IMR-90 (cell line): ENCODE results near the gene TNFSF12. TPM values are rescaled to one million over a fixed set of nuclear protein-coding genes. Genes with fewer than 3 reads are reported as not detected.

ENCODE experiments used
- ATAC-seq: fragments of 200-7000 bp; cut with Tn5 transposase; 2 replicates; pipeline ENCODE4 v1.9.1; 2020; ENCODE audit warnings: low read depth, mild to moderate bottlenecking, moderate library complexity
- BruUV-seq: library from RNA; stranded (reverse); fragments of 400-500 nt; replicated peaks from 2 replicates; lab custom pipeline; 2021; lab: Mats Ljungman, UMichigan
- CTCF ChIA-PET: fragments of 300-600 bp; formaldehyde crosslinking; extraction: SDS; loops from one replicate; lab custom pipeline; 2021; ENCODE audit warnings: antibody characterized with exemption; lab: Yijun Ruan, JAX
- POLR2A ChIA-PET: fragments of 300-600 bp; sonication (Branson Sonifier 250); formaldehyde crosslinking; loops from one replicate; lab custom pipeline; 2022; ENCODE audit warnings: antibody characterized with exemption; ENCODE audit not compliant: unreplicated experiment; lab: Charles Lee
- DNase-seq: peaks from one replicate; pipeline ENCODE4 v3.0.0; 2013
- H2AFZ ChIP-seq: replicated peaks from 2 replicates; pipeline ENCODE3; 2013; ENCODE audit warnings: low read length, mild to moderate bottlenecking; ENCODE audit not compliant: poor library complexity
- H2AK5ac ChIP-seq: 2 replicates; pipeline ENCODE4 v1.6.1; 2013; ENCODE audit warnings: low read depth, low read length, inconsistent platforms
- H2AK9ac ChIP-seq: replicated peaks from 2 replicates; pipeline ENCODE3; 2013; ENCODE audit warnings: mild to moderate bottlenecking, low read depth, low read length, moderate library complexity; ENCODE audit not compliant: poor library complexity
- H2BK120ac ChIP-seq: 2 replicates; pipeline ENCODE4 v1.6.1; 2013; ENCODE audit warnings: low read depth, low read length, inconsistent platforms
- H2BK15ac ChIP-seq: 3 replicates; pipeline ENCODE4 v1.6.1; 2013; ENCODE audit warnings: low read depth, low read length, inconsistent platforms
- H2BK20ac ChIP-seq: 2 replicates; pipeline ENCODE4 v1.6.1; 2013; ENCODE audit warnings: low read depth, mild to moderate bottlenecking, inconsistent platforms, low read length, moderate library complexity
- H2BK5ac ChIP-seq: 2 replicates; pipeline ENCODE4 v1.6.1; 2013; ENCODE audit warnings: mild to moderate bottlenecking, low read depth, low read length, inconsistent platforms; ENCODE audit not compliant: poor library complexity, severe bottlenecking
- H3K14ac ChIP-seq: replicated peaks from 2 replicates; pipeline ENCODE4 v1.6.1; 2013; ENCODE audit warnings: low read depth, low read length, inconsistent platforms
- H3K18ac ChIP-seq: 2 replicates; pipeline ENCODE4 v1.6.1; 2013; ENCODE audit warnings: low read depth, low read length, control low read depth
- H3K23ac ChIP-seq: 2 replicates; pipeline ENCODE4 v1.6.1; 2013; ENCODE audit warnings: low read depth, low read length, inconsistent platforms
- H3K27ac ChIP-seq: 2 replicates; pipeline ENCODE4 v1.5.1; 2013; ENCODE audit warnings: mild to moderate bottlenecking, control low read depth, low read length; ENCODE audit not compliant: insufficient read depth
- H3K27me3 ChIP-seq: 2 replicates; pipeline ENCODE4 v1.6.1; 2013; ENCODE audit warnings: low read length; ENCODE audit not compliant: control insufficient read depth, insufficient read depth
- H3K36me3 ChIP-seq: 2 replicates; pipeline ENCODE4 v1.6.1; 2013; ENCODE audit warnings: low read length, mixed read lengths; ENCODE audit not compliant: control insufficient read depth, insufficient read depth
- H3K4ac ChIP-seq: 2 replicates; pipeline ENCODE4 v1.6.1; 2013; ENCODE audit warnings: low read depth, low read length, inconsistent platforms
- H3K4me1 ChIP-seq: 2 replicates; pipeline ENCODE4 v1.6.1; 2013; ENCODE audit warnings: low read length, mixed read lengths; ENCODE audit not compliant: control insufficient read depth, insufficient read depth
- H3K4me2 ChIP-seq: 2 replicates; pipeline ENCODE4 v1.6.1; 2013; ENCODE audit warnings: low read depth, mild to moderate bottlenecking, control low read depth, low read length, moderate library complexity
- H3K4me3 ChIP-seq: 2 replicates; pipeline ENCODE4 v1.5.1; 2013; ENCODE audit warnings: low read depth, mild to moderate bottlenecking, control low read depth, low read length, moderate library complexity; ENCODE audit not compliant: insufficient read depth
- H3K56ac ChIP-seq: 2 replicates; pipeline ENCODE4 v1.6.1; 2013; ENCODE audit warnings: low read length, inconsistent platforms; ENCODE audit not compliant: insufficient read depth; ENCODE audit errors: extremely low read depth
- H3K79me1 ChIP-seq, 2 experiments: 2 replicates each; pipeline ENCODE4 v1.6.1; 2013; ENCODE audit warnings: low read length in 2 of 2, inconsistent platforms in 1 of 2, low read depth in 1 of 2
- H3K9ac ChIP-seq: 2 replicates; pipeline ENCODE4 v1.6.1; 2013; ENCODE audit warnings: low read depth, low read length, control low read depth
- H3K9me1 ChIP-seq: 2 replicates; pipeline ENCODE4 v1.6.1; 2013; ENCODE audit warnings: low read length, inconsistent platforms; ENCODE audit not compliant: insufficient read depth
- H3K9me3 ChIP-seq: 2 replicates; pipeline ENCODE4 v1.6.1; 2013; ENCODE audit warnings: low read length; ENCODE audit not compliant: control insufficient read depth, insufficient read depth
- H4K20me1 ChIP-seq: 2 replicates; pipeline ENCODE4 v1.6.1; 2013; ENCODE audit warnings: low read length, inconsistent platforms; ENCODE audit not compliant: insufficient read depth
- H4K5ac ChIP-seq: 2 replicates; pipeline ENCODE4 v1.6.1; 2013; ENCODE audit warnings: mild to moderate bottlenecking, low read depth, low read length, control low read depth
- H4K8ac ChIP-seq, 2 experiments: 2 replicates each; pipeline ENCODE4 v1.6.1; 2013; ENCODE audit warnings: low read depth in 2 of 2, low read length in 2 of 2, control low read depth in 1 of 2, inconsistent platforms in 1 of 2
- H4K91ac ChIP-seq: 2 replicates; pipeline ENCODE4 v1.6.1; 2013; ENCODE audit warnings: low read depth, low read length, inconsistent platforms; ENCODE audit not compliant: insufficient read depth
- CEBPB ChIP-seq: IDR thresholded peaks from 2 replicates; pipeline ENCODE4 v1.6.1; 2012; ENCODE audit warnings: low read depth, low read length, improper control_type of control experiment
- CTCF ChIP-seq: conservative IDR thresholded peaks from 2 replicates; pipeline ENCODE4 v1.5.1; 2012; ENCODE audit warnings: mild to moderate bottlenecking, low read depth, low read length, improper control_type of control experiment
- ELK1 ChIP-seq: fragments of 150-350 bp; IDR thresholded peaks from 2 replicates; pipeline ENCODE4 v1.6.1; 2016; ENCODE audit warnings: low read depth, mild to moderate bottlenecking, low read length, moderate library complexity, borderline replicate concordance
- FOS ChIP-seq: fragments of 150-350 bp; IDR thresholded peaks from 2 replicates; pipeline ENCODE4 v1.6.1; 2016; ENCODE audit warnings: low read depth, low read length
- MAZ ChIP-seq: IDR thresholded peaks from 2 replicates; pipeline ENCODE4 v1.6.1; 2012; ENCODE audit warnings: low read depth, mild to moderate bottlenecking, low read length, improper control_type of control experiment, moderate library complexity, borderline replicate concordance
- NFE2L2 ChIP-seq: fragments of 150-350 bp; IDR thresholded peaks from 2 replicates; pipeline ENCODE4 v1.6.1; 2016; ENCODE audit warnings: low read depth, mild to moderate bottlenecking, low read length
- POLR2A ChIP-seq: IDR thresholded peaks from 2 replicates; pipeline ENCODE4 v1.6.1; 2012; ENCODE audit warnings: mild to moderate bottlenecking, low read depth, low read length
- RAD21 ChIP-seq: IDR thresholded peaks from 2 replicates; pipeline ENCODE4 v1.6.1; 2012; ENCODE audit warnings: low read length, improper control_type of control experiment
- RCOR1 ChIP-seq: IDR thresholded peaks from 2 replicates; pipeline ENCODE4 v1.6.1; 2012; ENCODE audit warnings: mild to moderate bottlenecking, low read length, improper control_type of control experiment; ENCODE audit not compliant: insufficient replicate concordance
- WGBS, 2 experiments: methylation state at CpG; one replicate each; pipeline versions ENCODE4 v1.1.5 to v1.1.7; 2013; ENCODE audit warnings: missing lambda C conversion rate in 2 of 2; ENCODE audit not compliant: insufficient read length in 1 of 2; ENCODE audit errors: extremely low coverage in 2 of 2; 5-methylcytosine and 5-hydroxymethylcytosine counted together
- dilution Hi-C: fragments of 300-500 bp; cut with HindIII; formaldehyde crosslinking; loops from one replicate; pipeline ENCODE4 v1.14.3; 2018; ENCODE audit warnings: low sequenced_read_pairs; ENCODE audit not compliant: unreplicated experiment
- in situ Hi-C: fragments of 300-500 bp; cut with MboI; formaldehyde crosslinking; loops from 3 replicates; pipeline ENCODE4 v1.14.3; 2019; ENCODE audit warnings: low sequenced_read_pairs, inconsistent platforms, mixed read lengths
- intact Hi-C: fragments of 100-400 bp; cut with micrococcal nuclease; formaldehyde crosslinking; loops from 2 replicates; pipeline ENCODE4 v1.10.0; 2022
- polyA plus RNA-seq, 3 experiments: library from polyadenylated mRNA; depleted of rRNA; stranded (reverse); fragments of >200 nt; gene quantifications; 2 replicates each; pipeline ENCODE4 v1.2.3, GENCODE V29; 2012; ENCODE audit warnings: low replicate concordance in 1 of 3
- total RNA-seq: library from RNA; depleted of rRNA; stranded (reverse); fragments of >200 nt; gene quantifications from 2 replicates; pipeline ENCODE4 v1.2.3, GENCODE V29; 2012

The TNFSF12 gene
- total and polyA plus RNA-seq, 2 of the 4 experiments (the other 2 are of a cell fraction), result 2.7 to 22.0 TPM

GRCh38 chr17:7576432-7576937 lies 27.6 kb downstream of the TNFSF12 start:
- Histone ChIP-seq H3K36me3 (peaks cover 56% of the 10 kb centered on the region), H3K23ac (no peak overlapping the region), H4K20me1 (peaks cover 70% of the 10 kb centered on the region), H3K4me1 (peaks cover 20% of the 10 kb centered on the region), H2AFZ (no peak overlapping the region), H3K18ac (no peak overlapping the region), H3K79me1 (peaks cover 12 to 71% of the 10 kb centered on the region in 2 experiments), H3K4me2 (no peak overlapping the region), H2BK15ac (no peak overlapping the region), H4K8ac (no peak overlapping the region), H3K56ac (no peak overlapping the region), H4K91ac (no peak overlapping the region), H2BK120ac (no peak overlapping the region), H3K4me3 (no peak overlapping the region), H2BK20ac (no peak overlapping the region), H3K4ac (no peak overlapping the region), H2BK5ac (no peak overlapping the region), H3K27me3 (no peaks in the 10 kb centered on the region), H3K14ac (no peak overlapping the region), H3K9me1 (peaks cover 21% of the 10 kb centered on the region), H3K27ac (no peak overlapping the region), H3K9ac (no peak overlapping the region), H4K5ac (no peak overlapping the region), H3K9me3 (no peaks in the 10 kb centered on the region), H2AK9ac (no peak overlapping the region), H2AK5ac (no peak overlapping the region)
- intact Hi-C loops (no loop called here), in situ Hi-C loops (no loop called here), dilution Hi-C loops (no loop called here)
- ChIA-PET POLR2A (interaction anchor here (0.5 to 1.2 kb wide), 3 partner anchors 11 to 55 kb away, joined by 4 to 14 read pairs (median 6); no protein-coding TSS in a partner anchor), CTCF (interaction anchor here (0.6 to 2.2 kb wide), 3 partner anchors 13 to 104 kb away, joined by 3 to 9 read pairs (median 4); no protein-coding TSS in a partner anchor)
- no TSS peak for BruUV-seq
- no peak for ATAC-seq
- DNase-seq, result no peak
- TF ChIP-seq ELK1 (no peak), NFE2L2 (no peak), RCOR1 (no peak), FOS (no peak), CEBPB (no peak), POLR2A (no peak; the same call in 1 of the 2 replicates), MAZ (no peak), RAD21 (no peak), CTCF (no peak)
- WGBS, 2 experiments, result 92% methylated on average over 13 of the region's 14 CpGs; no CpG with 5 or more reads in 1 of the 2 experiments
